Measurements from ENCODE around the gene OPCML. TPM values are rescaled to one million over a fixed set of nuclear protein-coding genes. Genes with fewer than 3 reads are reported as not detected.

The OPCML gene
- total and polyA plus RNA-seq, 7 donors = 0.01 to 0.80 (median 0.07) TPM; not detected in 4

DNA sequence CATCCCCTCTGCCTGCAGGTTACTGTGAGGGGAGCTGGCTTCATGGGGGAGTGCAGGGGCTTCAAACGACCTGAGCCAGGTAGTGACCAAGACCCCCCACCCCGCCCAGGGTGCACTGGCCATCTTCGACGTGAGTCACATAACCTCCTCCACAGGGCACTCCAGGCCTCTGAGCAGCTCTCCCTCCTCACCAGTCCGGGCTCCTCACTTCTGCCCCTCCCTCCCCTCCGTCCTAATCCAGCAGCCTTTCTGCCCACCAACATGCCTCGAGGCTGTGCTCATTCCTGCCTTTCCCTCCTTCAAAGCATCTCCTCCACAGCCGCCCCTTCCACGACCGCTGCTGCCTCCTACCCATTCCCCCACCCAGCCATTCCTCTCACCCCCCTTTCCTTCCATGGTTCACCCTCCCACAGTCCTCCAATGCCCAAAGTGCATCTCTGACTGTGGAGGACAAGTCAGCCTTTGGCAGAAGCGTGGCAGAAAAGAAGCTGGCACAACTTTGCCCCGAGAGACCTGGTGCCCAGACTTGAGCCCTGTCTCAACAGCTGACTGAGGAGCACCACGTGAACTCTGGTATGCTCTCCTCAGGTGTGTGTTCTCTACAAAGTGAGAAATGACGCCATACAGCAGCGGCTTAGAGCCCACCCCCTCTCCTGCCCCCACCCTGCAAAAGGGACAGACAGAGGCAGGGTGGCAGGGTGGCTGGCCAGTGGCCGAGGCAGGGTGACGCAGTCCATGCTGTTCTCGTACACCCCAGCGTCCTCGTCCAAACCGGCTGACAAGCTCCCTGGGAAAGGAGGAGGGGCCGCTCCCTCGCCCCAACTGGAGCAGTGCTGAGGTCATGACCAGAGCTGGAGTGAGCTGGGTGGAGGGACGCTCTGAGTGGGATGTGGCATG, 30.4 kb downstream of the OPCML start:
- H3K27ac ChIP-seq = no peak overlapping the region
- DNase-seq = no peak
- WGBS, 3 donors = 27 to 30% (median 29%) methylated on average over 24 of the region's 24 CpGs

DNA sequence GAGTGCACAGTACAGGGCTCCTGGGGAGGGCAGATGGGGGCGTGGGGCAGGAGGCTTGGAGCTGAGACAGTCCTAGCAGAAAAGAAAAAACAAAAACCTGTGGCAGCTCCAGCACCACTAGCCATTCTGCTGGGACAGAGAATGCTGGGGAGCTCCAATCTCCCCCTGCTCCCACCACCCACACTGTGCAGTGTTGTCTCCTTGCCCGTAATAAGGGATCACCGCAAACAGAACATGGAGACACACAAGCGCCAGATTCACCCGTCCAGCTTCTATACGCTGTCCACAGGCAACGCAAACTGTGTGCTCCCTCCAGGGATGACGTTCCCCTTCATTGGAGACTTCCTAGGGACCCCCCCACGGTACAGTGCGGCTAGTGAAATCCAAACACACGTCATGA, 31.4 kb downstream of the OPCML start:
- ATAC-seq (no peak), DNase-seq (no peak)
- no peak overlapping the region for H3K27ac ChIP-seq
- no peaks in the 10 kb centered on the region for H3K27me3 ChIP-seq (ENCODE audit: insufficient read depth in 3 of 3, low read length in 2 of 3)
- no peaks in the 10 kb centered on the region for H3K4me1 ChIP-seq
- TF ChIP-seq, protein P1, sequence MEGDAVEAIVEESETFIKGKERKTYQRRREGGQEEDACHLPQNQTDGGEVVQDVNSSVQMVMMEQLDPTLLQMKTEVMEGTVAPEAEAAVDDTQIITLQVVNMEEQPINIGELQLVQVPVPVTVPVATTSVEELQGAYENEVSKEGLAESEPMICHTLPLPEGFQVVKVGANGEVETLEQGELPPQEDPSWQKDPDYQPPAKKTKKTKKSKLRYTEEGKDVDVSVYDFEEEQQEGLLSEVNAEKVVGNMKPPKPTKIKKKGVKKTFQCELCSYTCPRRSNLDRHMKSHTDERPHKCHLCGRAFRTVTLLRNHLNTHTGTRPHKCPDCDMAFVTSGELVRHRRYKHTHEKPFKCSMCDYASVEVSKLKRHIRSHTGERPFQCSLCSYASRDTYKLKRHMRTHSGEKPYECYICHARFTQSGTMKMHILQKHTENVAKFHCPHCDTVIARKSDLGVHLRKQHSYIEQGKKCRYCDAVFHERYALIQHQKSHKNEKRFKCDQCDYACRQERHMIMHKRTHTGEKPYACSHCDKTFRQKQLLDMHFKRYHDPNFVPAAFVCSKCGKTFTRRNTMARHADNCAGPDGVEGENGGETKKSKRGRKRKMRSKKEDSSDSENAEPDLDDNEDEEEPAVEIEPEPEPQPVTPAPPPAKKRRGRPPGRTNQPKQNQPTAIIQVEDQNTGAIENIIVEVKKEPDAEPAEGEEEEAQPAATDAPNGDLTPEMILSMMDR (IDR thresholded peaks at IDR 0.05) = no peak
- no peaks in the 10 kb centered on the region for H3K9me3 ChIP-seq
- intact Hi-C loops (cut with DNase I) = loop anchor here in 1 of 2 donors (10.0 kb wide), 1 partner anchor 56 kb away; no protein-coding TSS in a partner anchor
- no peaks in the 10 kb centered on the region for H3K36me3 ChIP-seq (ENCODE audit: insufficient read depth in 1 of 2, low read depth in 1 of 2)
- H3K4me3 ChIP-seq = no peak overlapping the region
- 63 to 71% (median 71%) methylated on average over 11 of the region's 11 CpGs for WGBS, 3 donors

More for the DNA sequence above, 30.4 kb downstream of the OPCML start:
- no peaks in the 10 kb centered on the region for H3K9me3 ChIP-seq
- ATAC-seq = no peak
- no peaks in the 10 kb centered on the region for H3K4me1 ChIP-seq
- H3K4me3 ChIP-seq = no peak overlapping the region
- intact Hi-C loops (cut with DNase I) = loop anchor here in 1 of 2 donors (10.0 kb wide), 1 partner anchor 57 kb away; no protein-coding TSS in a partner anchor
- no peaks in the 10 kb centered on the region for H3K27me3 ChIP-seq (ENCODE audit: insufficient read depth in 3 of 3, low read length in 2 of 3)
- no peaks in the 10 kb centered on the region for H3K36me3 ChIP-seq (ENCODE audit: insufficient read depth in 1 of 2, low read depth in 1 of 2)
- TF ChIP-seq, protein P1 (IDR thresholded peaks at IDR 0.05) = no peak

- H3K36me3 ChIP-seq (ENCODE audit: insufficient read depth in 1 of 2, low read depth in 1 of 2) = no peaks in the 10 kb centered on the region
- TF ChIP-seq, protein P1 (IDR thresholded peaks at IDR 0.05) = no peak
- WGBS, 3 donors = 39 to 48% (median 48%) methylated on average over 9 of the region's 9 CpGs
- H3K4me1 ChIP-seq = no peaks in the 10 kb centered on the region
- intact Hi-C loops (cut with DNase I) = loop anchor here in 1 of 2 donors (10.0 kb wide), 1 partner anchor 56 kb away; no protein-coding TSS in a partner anchor
- H3K4me3 ChIP-seq = no peak overlapping the region
- no peak overlapping the region for H3K27ac ChIP-seq
- DNase-seq = no peak
- no peak for ATAC-seq
- H3K27me3 ChIP-seq (ENCODE audit: insufficient read depth in 3 of 3, low read length in 2 of 3) = no peaks in the 10 kb centered on the region
- no peaks in the 10 kb centered on the region for H3K9me3 ChIP-seq
Observed at GRCh38 chr11:133500435-133500834, 31.9 kb downstream of the OPCML start.

- no peaks in the 10 kb centered on the region for H3K4me1 ChIP-seq
- DNase-seq (no peak), ATAC-seq (no peak)
- H3K9me3 ChIP-seq = no peaks in the 10 kb centered on the region
- TF ChIP-seq, protein P1 (IDR thresholded peaks at IDR 0.05) = no peak
- intact Hi-C loops (cut with DNase I) = no loop called here
- no peaks in the 10 kb centered on the region for H3K36me3 ChIP-seq (ENCODE audit: insufficient read depth in 1 of 2, low read depth in 1 of 2)
- H3K27ac ChIP-seq = no peak overlapping the region
- WGBS, 3 donors = 76 to 78% (median 78%) methylated on average over 7 of the region's 7 CpGs
- H3K4me3 ChIP-seq = no peak overlapping the region
- no peaks in the 10 kb centered on the region for H3K27me3 ChIP-seq (ENCODE audit: insufficient read depth in 3 of 3, low read length in 2 of 3)
Observed at GRCh38 chr11:133498969-133499368, 33.3 kb downstream of the OPCML start.

All from psoas muscle (tissue), 8 donors.